Endodermal cell (in vitro differentiated cells): ENCODE data around the gene LIN28B. TPM values are rescaled to one million over a fixed set of nuclear protein-coding genes. Genes with fewer than 3 reads are reported as not detected.

Experiments used
- DNase-seq: peaks from one replicate; pipeline ENCODE4 v3.0.0-alpha.2; 2017
- H3K27ac ChIP-seq: 2 replicates; pipeline ENCODE4 v1.5.1; 2013; ENCODE audit warnings: mild to moderate bottlenecking, low read depth, low read length, moderate library complexity
- H3K27me3 ChIP-seq: 2 replicates; pipeline ENCODE4 v1.6.1; 2013; ENCODE audit warnings: mild to moderate bottlenecking, low read length, moderate library complexity; ENCODE audit not compliant: insufficient read depth, control insufficient read depth, poor library complexity, severe bottlenecking
- H3K36me3 ChIP-seq: 2 replicates; pipeline ENCODE4 v1.7.0; 2013; ENCODE audit warnings: mild to moderate bottlenecking, low read length, moderate library complexity; ENCODE audit not compliant: control insufficient read depth, insufficient read depth
- H3K4me1 ChIP-seq: one replicate; pipeline ENCODE4 v1.7.0; 2013; ENCODE audit warnings: low read length; ENCODE audit not compliant: control insufficient read depth, insufficient read depth
- H3K4me3 ChIP-seq: 2 replicates; pipeline ENCODE4 v1.5.1; 2013; ENCODE audit warnings: mild to moderate bottlenecking, low read length, moderate library complexity
- H3K9ac ChIP-seq: 2 replicates; pipeline ENCODE4 v1.6.1; 2013; ENCODE audit warnings: mild to moderate bottlenecking, low read length, moderate library complexity; ENCODE audit not compliant: poor library complexity, severe bottlenecking; ENCODE audit errors: extremely low read depth
- H3K9me3 ChIP-seq: 2 replicates; pipeline ENCODE4 v1.6.1; 2013; ENCODE audit warnings: mild to moderate bottlenecking, low read length, moderate library complexity; ENCODE audit not compliant: control insufficient read depth
- H3K27ac Mint-ChIP-seq: 2 replicates; pipeline ENCODE4 v1.8.0; 2020; ENCODE audit warnings: mixed read lengths
- H3K27me3 Mint-ChIP-seq: 2 replicates; pipeline ENCODE4 v1.8.0; 2021; ENCODE audit warnings: mild to moderate bottlenecking, mixed read lengths; ENCODE audit not compliant: insufficient read depth
- H3K36me3 Mint-ChIP-seq: 2 replicates; pipeline ENCODE4 v1.8.0; 2020; ENCODE audit warnings: low read depth, mixed read lengths
- H3K4me1 Mint-ChIP-seq: 2 replicates; pipeline ENCODE4 v1.8.0; 2020; ENCODE audit warnings: mixed read lengths
- H3K4me3 Mint-ChIP-seq: 2 replicates; pipeline ENCODE4 v1.8.0; 2020; ENCODE audit warnings: mild to moderate bottlenecking, moderate library complexity, mixed read lengths
- H3K9me3 Mint-ChIP-seq: 2 replicates; pipeline ENCODE4 v1.8.0; 2020; ENCODE audit warnings: mild to moderate bottlenecking, mixed read lengths
- WGBS, 2 experiments: methylation state at CpG; one replicate each; pipeline versions ENCODE4 v1.1.5 to v1.1.7; 2013; ENCODE audit warnings: missing lambda C conversion rate in 2 of 2, mixed read lengths in 1 of 2; ENCODE audit not compliant: insufficient coverage in 1 of 2, insufficient read length in 1 of 2; 5-methylcytosine and 5-hydroxymethylcytosine counted together
- total RNA-seq, 2 donors: library from RNA; stranded (reverse); fragmentation: NEBNext Ultra II Directional in 1 of 2; extraction: Animal tissue kit (Norgen Biotek cat#: 25700) in 1 of 2; gene quantifications; 2 replicates in 1 of 2; 3 replicates in 1 of 2; pipeline ENCODE4 v1.2.1, GENCODE V29; 2021
- TF ChIP-seq, protein P1 (sequence below): fragments of 200-600 bp; sonication (generic); conservative IDR thresholded peaks from 2 replicates; pipeline ENCODE4 v1.5.0; 2021; ENCODE audit warnings: antibody characterized with exemption, mild to moderate bottlenecking

The LIN28B gene
- total RNA-seq, 2 donors from 2014 or later: 65.1 to 65.3 TPM

DNA sequence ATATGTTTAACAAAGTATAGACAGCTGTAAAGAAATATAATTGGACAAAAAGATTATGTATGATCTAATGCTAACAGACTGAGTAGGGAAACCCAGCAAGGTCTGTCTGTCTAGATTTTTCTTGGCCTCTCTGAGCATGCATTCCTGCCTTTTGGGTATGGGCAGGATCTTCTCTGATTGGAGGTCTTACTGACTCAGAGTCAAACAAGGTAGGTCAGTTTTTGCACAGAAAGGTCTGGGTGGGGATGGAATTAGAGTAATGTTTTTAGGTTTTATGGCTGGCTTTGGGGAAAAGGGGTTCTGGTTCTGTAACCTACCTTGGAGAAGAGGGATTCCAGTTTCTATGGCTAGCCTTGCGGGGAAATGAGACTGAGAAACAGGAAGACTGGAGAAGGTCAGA, 65.5 kb downstream of the LIN28B start:
- Mint-ChIP-seq H3K9me3 (no peaks in the 10 kb centered on the region), H3K27me3 (no peaks in the 10 kb centered on the region), H3K27ac (peak overlapping the region; percentile 80), H3K36me3 (peaks cover 4% of the 10 kb centered on the region), H3K4me3 (no peak overlapping the region), H3K4me1 (peaks cover 14% of the 10 kb centered on the region)
- no peak for DNase-seq
- no peak overlapping the region for H3K27ac ChIP-seq
- no peaks in the 10 kb centered on the region for H3K9me3 ChIP-seq
- TF ChIP-seq, protein P1, sequence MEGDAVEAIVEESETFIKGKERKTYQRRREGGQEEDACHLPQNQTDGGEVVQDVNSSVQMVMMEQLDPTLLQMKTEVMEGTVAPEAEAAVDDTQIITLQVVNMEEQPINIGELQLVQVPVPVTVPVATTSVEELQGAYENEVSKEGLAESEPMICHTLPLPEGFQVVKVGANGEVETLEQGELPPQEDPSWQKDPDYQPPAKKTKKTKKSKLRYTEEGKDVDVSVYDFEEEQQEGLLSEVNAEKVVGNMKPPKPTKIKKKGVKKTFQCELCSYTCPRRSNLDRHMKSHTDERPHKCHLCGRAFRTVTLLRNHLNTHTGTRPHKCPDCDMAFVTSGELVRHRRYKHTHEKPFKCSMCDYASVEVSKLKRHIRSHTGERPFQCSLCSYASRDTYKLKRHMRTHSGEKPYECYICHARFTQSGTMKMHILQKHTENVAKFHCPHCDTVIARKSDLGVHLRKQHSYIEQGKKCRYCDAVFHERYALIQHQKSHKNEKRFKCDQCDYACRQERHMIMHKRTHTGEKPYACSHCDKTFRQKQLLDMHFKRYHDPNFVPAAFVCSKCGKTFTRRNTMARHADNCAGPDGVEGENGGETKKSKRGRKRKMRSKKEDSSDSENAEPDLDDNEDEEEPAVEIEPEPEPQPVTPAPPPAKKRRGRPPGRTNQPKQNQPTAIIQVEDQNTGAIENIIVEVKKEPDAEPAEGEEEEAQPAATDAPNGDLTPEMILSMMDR: no peak
- no peak overlapping the region for H3K9ac ChIP-seq
- H3K27me3 ChIP-seq: no peaks in the 10 kb centered on the region
- H3K36me3 ChIP-seq: peaks cover 10% of the 10 kb centered on the region
- no peaks in the 10 kb centered on the region for H3K4me1 ChIP-seq
- no peak overlapping the region for H3K4me3 ChIP-seq
- WGBS, 2 experiments: 88 to 100% methylated on average over 1 of the region's 1 CpG

DNA sequence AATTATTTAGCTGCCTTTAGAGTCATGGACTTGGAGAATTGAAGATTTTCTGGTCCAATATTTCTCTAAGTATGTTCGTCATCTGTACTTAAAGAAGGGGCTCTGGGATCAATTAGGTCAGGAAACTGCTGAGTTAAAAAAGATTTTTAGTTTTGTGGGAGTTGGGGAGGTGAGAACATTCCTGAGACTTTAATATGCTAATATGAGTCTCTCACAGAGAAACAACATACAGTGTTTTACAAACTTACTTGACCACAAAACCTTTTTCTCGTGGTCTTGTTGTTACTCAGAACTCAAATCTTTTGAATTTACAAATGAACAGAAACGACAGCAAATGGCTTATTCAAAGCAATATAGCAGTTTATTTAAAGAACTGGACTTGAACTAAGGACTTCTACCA, 67.9 kb downstream of the LIN28B start:
- Mint-ChIP-seq H3K36me3 (peaks cover 4% of the 10 kb centered on the region), H3K27me3 (no peaks in the 10 kb centered on the region), H3K4me1 (peaks cover 14% of the 10 kb centered on the region), H3K9me3 (no peaks in the 10 kb centered on the region), H3K4me3 (no peak overlapping the region), H3K27ac (peak overlapping the region; percentile 86)
- H3K27me3 ChIP-seq: no peaks in the 10 kb centered on the region
- peaks cover 13% of the 10 kb centered on the region for H3K36me3 ChIP-seq
- H3K9ac ChIP-seq: no peak overlapping the region
- H3K27ac ChIP-seq: no peak overlapping the region
- WGBS, 2 experiments: 26 to 46% methylated on average over 3 of the region's 3 CpGs
- TF ChIP-seq, protein P1: no peak
- no peak overlapping the region for H3K4me3 ChIP-seq
- no peaks in the 10 kb centered on the region for H3K4me1 ChIP-seq
- no peak for DNase-seq
- no peaks in the 10 kb centered on the region for H3K9me3 ChIP-seq

DNA sequence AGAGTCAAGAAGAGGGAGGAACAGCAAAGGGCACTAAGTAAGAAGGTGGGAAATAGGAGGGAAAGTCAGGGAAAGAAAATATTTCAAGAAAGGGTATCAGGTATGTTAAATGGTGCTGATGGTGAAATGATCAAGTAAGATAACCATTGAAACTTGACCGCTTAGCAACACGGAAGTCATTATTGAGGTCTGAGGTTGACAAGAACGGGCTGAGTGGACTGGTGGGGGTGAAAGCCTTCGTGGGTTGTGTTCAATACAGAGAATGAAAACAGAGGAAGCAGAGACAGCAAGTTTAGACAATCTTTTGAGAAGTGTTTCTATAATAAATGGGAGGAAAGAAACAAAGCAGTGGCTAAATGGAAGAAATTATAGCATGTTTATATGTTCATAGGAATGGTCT, 72.0 kb downstream of the LIN28B start:
- no peak overlapping the region for H3K4me3 Mint-ChIP-seq
- Histone ChIP-seq H3K36me3 (peaks cover 13% of the 10 kb centered on the region), H3K4me1 (no peaks in the 10 kb centered on the region), H3K9ac (no peak overlapping the region), H3K9me3 (no peaks in the 10 kb centered on the region), H3K4me3 (no peak overlapping the region), H3K27me3 (no peaks in the 10 kb centered on the region), H3K27ac (no peak overlapping the region)
- TF ChIP-seq, protein P1: no peak
- no peaks in the 10 kb centered on the region for H3K27me3 Mint-ChIP-seq
- no peak overlapping the region for H3K27ac Mint-ChIP-seq
- no peak for DNase-seq
- WGBS, 2 experiments: 95 to 100% methylated on average over 4 of the region's 4 CpGs
- H3K9me3 Mint-ChIP-seq: no peaks in the 10 kb centered on the region
- peaks cover 9% of the 10 kb centered on the region for H3K4me1 Mint-ChIP-seq
- H3K36me3 Mint-ChIP-seq: peaks cover 15% of the 10 kb centered on the region
